ENCODE results near the gene KCNK6. TPM values are rescaled to one million over a fixed set of nuclear protein-coding genes. Genes with fewer than 3 reads are reported as not detected.
"Not testable (repeated sequence)": the region's sequence is repeated elsewhere in the genome, so short reads cannot be mapped to it uniquely, and the experiment has no call there.

KCNK6 gene
- polyA plus RNA-seq, 3 donors: 3.2 to 11.3 (median 4.0) TPM

GRCh38 chr19:38315657-38316476 is 3.8 kb upstream of the KCNK6 start, which contains the start of gene YIF1B:
Gene YIF1B, minus strand, starts transcription at chr19:38315947. Its CDS starts 30 bp downstream, at chr19:38315917.
- 0 to 1% (median 1%) methylated on average over 64 of the region's 64 CpGs for WGBS, 3 donors
- H3K27ac ChIP-seq (ENCODE audit: low read depth, low read length): no peak within 1 kb of the TSS

- WGBS, 3 donors: 30 to 32% (median 31%) methylated on average over 8 of the region's 8 CpGs
Observed at GRCh38 chr19:38316477-38317067, 3.1 kb upstream of the KCNK6 start.

GRCh38 chr19:38317104-38317612 is 2.5 kb upstream of the KCNK6 start:
- no peak overlapping the region for H3K27ac ChIP-seq (ENCODE audit: low read depth, low read length)
- 37 to 69% (median 38%) methylated on average over 11 of the region's 11 CpGs for WGBS, 3 donors

More at GRCh38 chr19:38316477-38317067, 3.1 kb upstream of the KCNK6 start:
- no peak overlapping the region for H3K27ac ChIP-seq (ENCODE audit: low read depth, low read length)

GRCh38 chr19:38318660-38319059 is 985 bp upstream of the KCNK6 start:
- WGBS, 3 donors: 14 to 42% (median 34%) methylated on average over 6 of the region's 6 CpGs
- H3K27ac ChIP-seq (ENCODE audit: low read depth, low read length): no peak overlapping the region

- H3K27ac ChIP-seq (ENCODE audit: low read depth, low read length): no peak overlapping the region
- 89 to 95% (median 90%) methylated on average over 3 of the region's 3 CpGs for WGBS, 3 donors
Observed at GRCh38 chr19:38320969-38321339, 1.3 kb downstream of the KCNK6 start.

GRCh38 chr19:38321646-38322196 is 2.1 kb downstream of the KCNK6 start:
- 46 to 55% (median 49%) methylated on average over 11 of the region's 11 CpGs for WGBS, 3 donors
- no peak overlapping the region for H3K27ac ChIP-seq (ENCODE audit: low read depth, low read length)

- 50 to 64% (median 63%) methylated on average over 7 of the region's 7 CpGs for WGBS, 3 donors
Observed at GRCh38 chr19:38323291-38323690, 3.6 kb downstream of the KCNK6 start.

GRCh38 chr19:38324431-38324830 is 4.8 kb downstream of the KCNK6 start:
- H3K27ac ChIP-seq (ENCODE audit: low read depth, low read length): no peak overlapping the region
- WGBS, 3 donors: 91 to 94% (median 93%) methylated on average over 4 of the region's 4 CpGs

More at GRCh38 chr19:38323291-38323690, 3.6 kb downstream of the KCNK6 start:
- H3K27ac ChIP-seq (ENCODE audit: low read depth, low read length): no peak overlapping the region

- 94 to 97% (median 95%) methylated on average over 22 of the region's 22 CpGs for WGBS, 3 donors
Observed at GRCh38 chr19:38326591-38326990, 6.9 kb downstream of the KCNK6 start.

GRCh38 chr19:38329651-38330050 is 10.0 kb downstream of the KCNK6 start:
- H3K27ac ChIP-seq (ENCODE audit: low read depth, low read length): no peak overlapping the region
- 94 to 96% (median 94%) methylated on average over 7 of the region's 7 CpGs for WGBS, 3 donors

More at GRCh38 chr19:38326591-38326990, 6.9 kb downstream of the KCNK6 start:
- no peak overlapping the region for H3K27ac ChIP-seq (ENCODE audit: low read depth, low read length)

- H3K27ac ChIP-seq (ENCODE audit: low read depth, low read length): no peak overlapping the region
- WGBS, 3 donors: 77 to 90% (median 83%) methylated on average over 1 of the region's 1 CpG
Observed at GRCh38 chr19:38331728-38332127, 12.1 kb downstream of the KCNK6 start.

- H3K27ac ChIP-seq (ENCODE audit: low read depth, low read length): no peak overlapping the region
- WGBS, 3 donors: 87 to 90% (median 87%) methylated on average over 9 of the region's 9 CpGs
Observed at GRCh38 chr19:38333245-38333644, 13.6 kb downstream of the KCNK6 start.

GRCh38 chr19:38335949-38336637 is 16.4 kb downstream of the KCNK6 start:
- 0 to 1% (median 1%) methylated on average over 52 of the region's 52 CpGs for WGBS, 3 donors
- peak overlapping the region; percentile 23 for H3K27ac ChIP-seq (ENCODE audit: low read depth, low read length)

GRCh38 chr19:38336638-38337359 is 17.2 kb downstream of the KCNK6 start:
- H3K27ac ChIP-seq (ENCODE audit: low read depth, low read length): no peak overlapping the region
- 1 to 8% (median 7%) methylated on average over 40 to 41 of the region's 41 CpGs for WGBS, 3 donors

- WGBS, 3 donors: 44 to 73% (median 70%) methylated on average over 10 of the region's 10 CpGs
- no peak overlapping the region for H3K27ac ChIP-seq (ENCODE audit: low read depth, low read length)
Observed at GRCh38 chr19:38337360-38337653, 17.7 kb downstream of the KCNK6 start.

GRCh38 chr19:38339011-38339410 is 19.4 kb downstream of the KCNK6 start:
- H3K27ac ChIP-seq (ENCODE audit: low read depth, low read length): not testable (repeated sequence)
- WGBS, 3 donors: 56 to 81% (median 80%) methylated on average over 4 of the region's 4 CpGs

- 79 to 97% (median 96%) methylated on average over 2 of the region's 2 CpGs for WGBS, 3 donors
- H3K27ac ChIP-seq (ENCODE audit: low read depth, low read length): no peak overlapping the region
Observed at GRCh38 chr19:38340927-38341326, 21.3 kb downstream of the KCNK6 start.

- WGBS, 3 donors: 80 to 91% (median 87%) methylated on average over 4 of the region's 4 CpGs
Observed at GRCh38 chr19:38346837-38347236, 27.2 kb downstream of the KCNK6 start.

More at GRCh38 chr19:38346837-38347236, 27.2 kb downstream of the KCNK6 start:
- no peak overlapping the region for H3K27ac ChIP-seq (ENCODE audit: low read depth, low read length)

Measured in adipose tissue (tissue), 3 donors.